ENCODE data around the gene TMCC2.
"Not testable (repeated sequence)": the region's sequence is repeated elsewhere in the genome, so short reads cannot be mapped to it uniquely, and the experiment has no call there.

The TMCC2 gene

GRCh38 chr1:205275916-205276688 is 48.4 kb downstream of the TMCC2 start:
- POLR2A ChIA-PET = no interaction called here

DNA sequence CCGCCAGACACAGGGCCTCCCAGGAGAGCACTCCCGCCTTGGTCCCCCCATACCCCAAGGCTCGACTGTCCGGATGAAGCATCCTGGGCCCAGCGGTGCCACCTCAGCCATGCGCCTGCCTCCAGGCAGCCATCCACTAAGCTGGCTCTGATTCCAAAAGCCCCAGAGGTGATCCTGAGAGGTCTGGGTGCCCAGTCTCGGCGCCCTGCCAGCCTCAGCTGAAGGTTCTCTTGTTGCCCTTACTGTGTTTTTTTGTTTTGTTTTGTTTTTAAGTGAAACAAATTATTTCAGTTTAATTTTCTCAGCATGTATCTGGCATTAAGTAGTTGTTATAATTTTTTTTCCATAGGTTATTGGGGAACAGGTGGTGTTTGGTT is 48.9 kb downstream of the TMCC2 start:
- TF ChIP-seq, protein P1, sequence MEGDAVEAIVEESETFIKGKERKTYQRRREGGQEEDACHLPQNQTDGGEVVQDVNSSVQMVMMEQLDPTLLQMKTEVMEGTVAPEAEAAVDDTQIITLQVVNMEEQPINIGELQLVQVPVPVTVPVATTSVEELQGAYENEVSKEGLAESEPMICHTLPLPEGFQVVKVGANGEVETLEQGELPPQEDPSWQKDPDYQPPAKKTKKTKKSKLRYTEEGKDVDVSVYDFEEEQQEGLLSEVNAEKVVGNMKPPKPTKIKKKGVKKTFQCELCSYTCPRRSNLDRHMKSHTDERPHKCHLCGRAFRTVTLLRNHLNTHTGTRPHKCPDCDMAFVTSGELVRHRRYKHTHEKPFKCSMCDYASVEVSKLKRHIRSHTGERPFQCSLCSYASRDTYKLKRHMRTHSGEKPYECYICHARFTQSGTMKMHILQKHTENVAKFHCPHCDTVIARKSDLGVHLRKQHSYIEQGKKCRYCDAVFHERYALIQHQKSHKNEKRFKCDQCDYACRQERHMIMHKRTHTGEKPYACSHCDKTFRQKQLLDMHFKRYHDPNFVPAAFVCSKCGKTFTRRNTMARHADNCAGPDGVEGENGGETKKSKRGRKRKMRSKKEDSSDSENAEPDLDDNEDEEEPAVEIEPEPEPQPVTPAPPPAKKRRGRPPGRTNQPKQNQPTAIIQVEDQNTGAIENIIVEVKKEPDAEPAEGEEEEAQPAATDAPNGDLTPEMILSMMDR (IDR thresholded peaks at IDR 0.05; ENCODE audit: control extremely low read depth, extremely low read depth, low read depth, missing control alignments) = no peak
- ChIA-PET POLR2A (no interaction called here), CTCF (interaction anchor here (1.4 to 42.6 kb wide), 4 partner anchors 13 to 209 kb away, joined by 5 to 1591 read pairs (median 250); partner anchors contain the start of gene NUAK2)
- no peak for DNase-seq (ENCODE audit: extremely low spot score)

More at GRCh38 chr1:205275916-205276688, 48.4 kb downstream of the TMCC2 start:
- CTCF ChIA-PET = interaction anchor here (1.4 to 42.6 kb wide), 4 partner anchors 14 to 209 kb away, joined by 5 to 1591 read pairs (median 250); partner anchors contain the start of gene NUAK2
- no peak for DNase-seq (ENCODE audit: extremely low spot score)
- TF ChIP-seq, protein P1 (IDR thresholded peaks at IDR 0.05; ENCODE audit: control extremely low read depth, extremely low read depth, low read depth, missing control alignments) = no peak

- POLR2A ChIA-PET = no interaction called here
- TF ChIP-seq, protein P1 (IDR thresholded peaks at IDR 0.05; ENCODE audit: control extremely low read depth, extremely low read depth, low read depth, missing control alignments) = no peak
Observed at GRCh38 chr1:205279986-205280385, 52.2 kb downstream of the TMCC2 start.

DNA sequence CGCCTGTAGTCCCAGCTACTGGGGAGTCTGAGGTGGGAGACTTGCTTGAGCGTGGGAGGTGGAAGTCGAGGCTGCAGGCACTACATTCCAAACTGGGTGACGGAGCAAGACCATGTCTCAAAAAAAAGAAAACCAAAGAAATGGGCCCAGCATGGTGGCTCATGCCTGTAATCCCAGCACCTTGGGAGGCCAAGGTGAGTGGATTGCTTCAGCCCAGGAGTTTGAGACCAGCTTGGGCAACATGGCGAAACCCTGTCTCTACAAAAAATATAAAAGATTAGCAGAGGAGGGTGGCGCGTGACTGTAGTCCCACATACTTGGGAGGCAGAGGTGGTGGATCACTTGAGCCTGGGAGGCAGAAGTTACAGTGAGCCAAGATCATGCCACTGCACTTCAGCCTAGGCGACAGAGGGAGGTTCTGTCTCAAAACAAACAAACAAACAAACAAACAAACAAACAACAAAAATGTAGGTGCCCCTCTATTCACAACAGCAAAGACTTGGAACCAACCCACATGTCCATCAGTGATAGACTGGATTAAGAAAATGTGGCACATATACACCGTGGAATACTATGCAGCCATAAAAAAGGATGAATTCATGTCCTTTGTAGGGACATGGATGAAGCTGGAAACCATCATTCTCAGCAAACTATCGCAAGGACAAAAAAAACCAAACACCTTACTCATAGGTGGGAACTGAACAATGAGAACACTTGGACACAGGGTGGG is 53.1 kb downstream of the TMCC2 start:
- DNase-seq (ENCODE audit: extremely low spot score); POLR2A ChIA-PET: not testable (repeated sequence)
- CTCF ChIA-PET = interaction anchor here (1.3 to 42.6 kb wide), 6 partner anchors 6 to 243 kb away, joined by 3 to 1591 read pairs (median 250); partner anchors contain the start of gene NUAK2

More at GRCh38 chr1:205279986-205280385, 52.2 kb downstream of the TMCC2 start:
- CTCF ChIA-PET = interaction anchor here (0.9 to 42.6 kb wide), 6 partner anchors 9 to 244 kb away, joined by 3 to 1591 read pairs (median 129); partner anchors contain the start of genes NUAK2 and TMCC2
- no peak for DNase-seq (ENCODE audit: extremely low spot score)

GRCh38 chr1:205283270-205284147 is 55.8 kb downstream of the TMCC2 start:
- CTCF ChIA-PET = interaction anchor here (0.8 to 42.6 kb wide), 6 partner anchors 8 to 201 kb away, joined by 3 to 1591 read pairs (median 125); partner anchors contain the start of gene NUAK2
- TF ChIP-seq, protein P1 (IDR thresholded peaks at IDR 0.05; ENCODE audit: control extremely low read depth, extremely low read depth, low read depth, missing control alignments) = no peak
- no peak for DNase-seq (ENCODE audit: extremely low spot score)
- POLR2A ChIA-PET = no interaction called here

DNA sequence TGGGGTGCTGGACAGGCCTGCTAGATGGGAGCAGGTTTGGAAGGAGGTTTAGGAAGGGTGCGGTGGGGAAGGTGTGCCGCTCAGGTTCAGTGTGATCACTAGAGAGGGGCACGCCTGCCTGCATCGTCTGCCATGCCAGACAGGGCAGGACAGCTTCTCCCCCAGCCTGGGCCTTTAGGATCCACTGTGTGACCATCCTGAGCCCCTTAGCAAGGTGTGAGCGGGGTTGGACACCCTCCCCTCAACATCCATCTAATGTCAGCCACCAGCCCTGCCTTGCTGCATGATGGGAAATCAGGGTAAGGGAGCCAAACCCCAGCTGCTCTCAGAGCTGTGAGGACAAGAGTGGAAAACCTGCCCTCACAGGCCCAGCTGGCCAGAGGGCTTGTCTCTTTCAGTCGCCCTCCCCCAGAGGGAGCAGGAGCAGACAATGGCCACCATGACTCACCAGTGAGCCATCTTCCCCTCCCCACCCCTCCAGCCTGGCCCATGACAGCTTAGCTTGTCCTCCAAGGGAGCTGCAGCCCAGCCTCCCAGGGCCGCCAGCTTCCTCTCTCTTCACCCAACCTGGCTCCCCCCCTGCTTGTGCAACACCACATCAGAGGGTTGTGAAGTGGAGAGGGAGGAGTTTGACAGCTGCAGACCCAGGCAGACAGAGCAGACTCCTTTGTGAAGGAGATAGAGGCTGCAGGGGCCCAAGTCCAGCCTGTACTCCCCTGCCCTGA is 56.8 kb downstream of the TMCC2 start:
- TF ChIP-seq, protein P1 (IDR thresholded peaks at IDR 0.05; ENCODE audit: control extremely low read depth, extremely low read depth, low read depth, missing control alignments) = no peak
- ChIA-PET POLR2A (no interaction called here), CTCF (interaction anchor here (0.9 to 42.6 kb wide), 8 partner anchors 9 to 240 kb away, joined by 3 to 1591 read pairs (median 6); partner anchors contain the start of gene NUAK2)
- peak; percentile 75 for DNase-seq (ENCODE audit: extremely low spot score)

Measured in GM10248 (cell line).